Measurements from ENCODE around the gene SUMO2. TPM values are rescaled to one million over a fixed set of nuclear protein-coding genes. Genes with fewer than 3 reads are reported as not detected.

The SUMO2 gene
- total RNA-seq, 1 donor from 2014 or later: 503 TPM

GRCh38 chr17:75126954-75127353, 55.8 kb downstream of the SUMO2 start:
- intact Hi-C loops (cut with micrococcal nuclease): no loop called here

DNA sequence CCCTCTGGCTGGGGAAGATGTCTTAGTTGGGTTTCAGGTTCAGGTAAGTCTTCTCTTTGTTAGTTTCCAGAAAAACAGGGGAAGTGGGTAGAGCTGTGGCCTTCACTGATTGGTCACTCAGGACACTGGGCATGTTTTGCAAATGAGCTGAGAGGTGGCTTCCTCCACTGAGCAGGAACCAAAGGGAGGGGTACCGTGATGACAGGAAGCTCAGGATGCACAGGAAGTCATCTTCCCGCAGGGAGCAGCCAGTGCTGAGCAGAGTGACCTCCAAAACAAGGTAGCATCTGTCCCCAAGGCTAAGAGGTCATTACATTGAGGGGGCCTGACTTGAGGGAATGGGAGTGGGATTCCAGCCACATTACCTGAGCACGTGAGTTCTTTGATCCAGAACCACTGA, 56.8 kb downstream of the SUMO2 start:
- intact Hi-C loops (cut with micrococcal nuclease): no loop called here

GRCh38 chr17:75124819-75125162, 58.0 kb downstream of the SUMO2 start:
- intact Hi-C loops (cut with micrococcal nuclease): no loop called here

- intact Hi-C loops (cut with micrococcal nuclease): no loop called here
Observed at GRCh38 chr17:75124041-75124818, 58.5 kb downstream of the SUMO2 start.

GRCh38 chr17:75118307-75118706, 64.5 kb downstream of the SUMO2 start:
- intact Hi-C loops (cut with micrococcal nuclease): no loop called here

GRCh38 chr17:75116737-75117136, 66.0 kb downstream of the SUMO2 start:
- intact Hi-C loops (cut with micrococcal nuclease): no loop called here

Other genes starting within 250 kb of the SUMO2 start
- not detected in 2 replicates for gene OTOP3, start 247.1 kb downstream of the SUMO2 start, total RNA-seq
- gene HID1, start 210.2 kb downstream of the SUMO2 start, total RNA-seq: 0.61 and 1.2 TPM in 2 replicates
- 0.20 and 0.24 TPM in 2 replicates for gene CDR2L, start 195.3 kb downstream of the SUMO2 start, total RNA-seq
- gene MRPL58, start 170.3 kb downstream of the SUMO2 start, total RNA-seq: 43.1 and 43.3 TPM in 2 replicates
- 186 and 190 TPM in 2 replicates for gene ATP5PD, start 136.0 kb downstream of the SUMO2 start, total RNA-seq
- gene KCTD2, start 135.7 kb downstream of the SUMO2 start, total RNA-seq: 19.3 and 20.3 TPM in 2 replicates
- 7.6 and 7.8 TPM in 2 replicates for gene SLC16A5, start 95.0 kb downstream of the SUMO2 start, total RNA-seq
- gene ARMC7, start 73.0 kb downstream of the SUMO2 start, total RNA-seq: 15.7 and 16.5 TPM in 2 replicates
- 52.1 and 53.9 TPM in 2 replicates for gene NT5C, start 51.2 kb downstream of the SUMO2 start, total RNA-seq
- 236 and 281 TPM in 2 replicates for gene JPT1, start 28.4 kb downstream of the SUMO2 start, total RNA-seq
- gene NUP85, start 22.7 kb upstream of the SUMO2 start, total RNA-seq: 97.3 and 99.6 TPM in 2 replicates
- gene GGA3, start 78.6 kb upstream of the SUMO2 start, total RNA-seq: 80.3 and 88.6 TPM in 2 replicates
- gene MRPS7, start 78.9 kb upstream of the SUMO2 start, total RNA-seq: 66.3 and 73.3 TPM in 2 replicates
- 36.3 and 39.2 TPM in 2 replicates for gene MIF4GD, start 88.3 kb upstream of the SUMO2 start, total RNA-seq
- 48.4 and 52.7 TPM in 2 replicates for gene SLC25A19, start 106.5 kb upstream of the SUMO2 start, total RNA-seq
- gene GRB2, start 222.7 kb upstream of the SUMO2 start, total RNA-seq: 150 and 168 TPM in 2 replicates